Peyer's patch (tissue), 4 donors: ENCODE measurements around the gene DNAH8. TPM values are rescaled to one million over a fixed set of nuclear protein-coding genes. Genes with fewer than 3 reads are reported as not detected.

Experiments
- DNase-seq, 3 donors: peaks; one replicate each; pipeline ENCODE4 v3.0.0-alpha.2; 2017 to 2019
- H3K27ac ChIP-seq, 4 donors: fragments of 200-600 bp; sonication (generic); one replicate each; pipeline ENCODE4 v1.5.1; 2016 to 2019
- H3K27me3 ChIP-seq, 2 donors: fragments of 200-600 bp; sonication (generic); one replicate each; pipeline ENCODE4 v1.5.1; 2019
- H3K36me3 ChIP-seq, 3 donors: fragments of 200-600 bp; sonication (generic); one replicate each; pipeline ENCODE4 v1.5.1; 2016 to 2019
- H3K4me1 ChIP-seq, 4 donors: fragments of 200-600 bp; sonication (generic); one replicate each; pipeline ENCODE4 v1.5.1; 2016 to 2019
- H3K4me3 ChIP-seq, 4 donors: fragments of 200-600 bp; sonication (generic); 1 replicate in 3 of 4; 2 replicates in 1 of 4; pipeline ENCODE4 v1.5.1; 2016 to 2019; ENCODE audit warnings: mild to moderate bottlenecking in 1 of 4
- H3K9me3 ChIP-seq, 4 donors: fragments of 200-600 bp; sonication (generic); one replicate each; pipeline ENCODE4 v1.5.1; 2016 to 2019; ENCODE audit warnings: mild to moderate bottlenecking in 1 of 4
- POLR2A ChIP-seq, 2 donors: fragments of 450-650 bp; IDR thresholded peaks; one replicate each; pipeline ENCODE4 v1.5.1; 2017; ENCODE audit warnings: antibody characterized with exemption in 2 of 2, mild to moderate bottlenecking in 2 of 2, moderate library complexity in 2 of 2
- total RNA-seq, 4 donors: library from RNA; depleted of rRNA; stranded (reverse); fragments of >200 nt; gene quantifications; one replicate each; pipeline ENCODE4 v1.1.0, GENCODE V29; 2016
- TF ChIP-seq, protein P1 (sequence below), 6 experiments: fragments of 450-650 bp in 4 of 6; fragments of 200-600 bp in 2 of 6; sonication (generic) in 1 of 6; IDR thresholded peaks; one replicate each; pipeline ENCODE4 v1.5.1; 2017 to 2019; ENCODE audit warnings: antibody characterized with exemption in 6 of 6, mild to moderate bottlenecking in 3 of 6, moderate library complexity in 1 of 6

DNAH8 gene
- total RNA-seq, 4 donors from 2014 or later = 0.83 TPM; not detected in 3

DNA sequence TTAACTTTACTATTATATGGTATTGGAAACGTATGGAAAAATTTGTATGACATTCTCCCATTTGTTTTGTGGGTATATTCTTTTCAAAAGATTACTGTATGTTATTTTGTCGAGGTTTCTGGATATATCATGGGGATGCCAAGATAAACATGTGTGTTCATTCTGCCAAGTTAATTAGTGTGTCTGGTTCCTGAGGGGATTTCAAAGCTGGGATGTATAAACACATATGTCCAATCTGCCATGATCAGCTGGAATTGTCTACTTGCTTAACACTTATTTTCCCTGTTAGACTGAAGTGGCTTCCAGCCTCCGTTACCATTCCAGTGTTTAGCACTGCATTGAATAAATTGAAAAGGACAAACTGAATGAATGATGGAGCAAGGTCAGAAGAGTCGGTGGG is 86.2 kb downstream of the DNAH8 start:
- TF ChIP-seq POLR2A (IDR thresholded peaks at IDR 0.05) = no peak
- TF ChIP-seq, protein P1, sequence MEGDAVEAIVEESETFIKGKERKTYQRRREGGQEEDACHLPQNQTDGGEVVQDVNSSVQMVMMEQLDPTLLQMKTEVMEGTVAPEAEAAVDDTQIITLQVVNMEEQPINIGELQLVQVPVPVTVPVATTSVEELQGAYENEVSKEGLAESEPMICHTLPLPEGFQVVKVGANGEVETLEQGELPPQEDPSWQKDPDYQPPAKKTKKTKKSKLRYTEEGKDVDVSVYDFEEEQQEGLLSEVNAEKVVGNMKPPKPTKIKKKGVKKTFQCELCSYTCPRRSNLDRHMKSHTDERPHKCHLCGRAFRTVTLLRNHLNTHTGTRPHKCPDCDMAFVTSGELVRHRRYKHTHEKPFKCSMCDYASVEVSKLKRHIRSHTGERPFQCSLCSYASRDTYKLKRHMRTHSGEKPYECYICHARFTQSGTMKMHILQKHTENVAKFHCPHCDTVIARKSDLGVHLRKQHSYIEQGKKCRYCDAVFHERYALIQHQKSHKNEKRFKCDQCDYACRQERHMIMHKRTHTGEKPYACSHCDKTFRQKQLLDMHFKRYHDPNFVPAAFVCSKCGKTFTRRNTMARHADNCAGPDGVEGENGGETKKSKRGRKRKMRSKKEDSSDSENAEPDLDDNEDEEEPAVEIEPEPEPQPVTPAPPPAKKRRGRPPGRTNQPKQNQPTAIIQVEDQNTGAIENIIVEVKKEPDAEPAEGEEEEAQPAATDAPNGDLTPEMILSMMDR (IDR thresholded peaks at IDR 0.05) = no peak
- no peaks in the 10 kb centered on the region for H3K9me3 ChIP-seq
- H3K27ac ChIP-seq = no peak overlapping the region
- H3K27me3 ChIP-seq = no peaks in the 10 kb centered on the region
- DNase-seq = no peak
- H3K4me3 ChIP-seq = no peak overlapping the region
- no peaks in the 10 kb centered on the region for H3K36me3 ChIP-seq
- no peaks in the 10 kb centered on the region for H3K4me1 ChIP-seq

DNA sequence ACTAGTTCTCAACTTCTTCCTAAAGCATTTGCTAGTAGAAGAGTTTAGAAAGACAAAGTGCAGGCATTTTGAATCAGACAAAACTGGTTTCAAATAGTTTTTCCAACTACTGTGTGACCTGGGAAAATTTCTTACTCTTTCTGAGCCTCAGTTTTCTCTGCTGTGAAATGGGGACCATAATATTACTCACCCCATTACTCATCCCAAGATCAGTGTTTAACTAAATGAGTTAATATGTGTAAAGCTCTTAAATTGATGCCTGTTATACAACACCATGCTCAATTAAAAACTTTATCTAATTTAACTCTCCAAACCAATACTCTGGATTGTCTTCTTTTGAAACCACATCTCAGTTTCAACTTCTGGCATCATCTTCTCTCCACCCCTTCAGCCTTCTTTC is 87.4 kb downstream of the DNAH8 start:
- no peak overlapping the region for H3K4me3 ChIP-seq
- no peak for DNase-seq
- no peak overlapping the region for H3K27ac ChIP-seq
- no peaks in the 10 kb centered on the region for H3K36me3 ChIP-seq
- no peaks in the 10 kb centered on the region for H3K9me3 ChIP-seq
- H3K27me3 ChIP-seq = no peaks in the 10 kb centered on the region
- TF ChIP-seq, protein P1 (IDR thresholded peaks at IDR 0.05) = no peak
- no peaks in the 10 kb centered on the region for H3K4me1 ChIP-seq

DNA sequence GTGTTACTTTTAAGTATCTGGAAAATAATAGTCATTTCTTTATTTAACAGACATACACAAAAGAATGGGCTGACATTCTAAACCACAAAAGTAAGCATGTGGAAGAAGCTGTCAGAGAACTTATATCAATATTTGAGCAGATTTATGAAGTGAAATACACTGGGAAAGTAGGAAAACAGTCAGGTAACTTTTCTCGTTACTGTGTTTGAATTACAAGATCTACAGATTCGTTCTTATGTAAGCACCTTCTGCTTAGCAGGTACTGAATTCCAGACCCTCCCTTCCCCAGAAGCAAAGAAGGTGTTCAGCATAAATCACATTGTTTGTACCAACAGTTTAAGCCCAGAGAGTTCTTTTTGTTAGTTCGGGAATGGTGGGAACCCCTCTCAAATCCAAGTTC is 88.0 kb downstream of the DNAH8 start:
- no peaks in the 10 kb centered on the region for H3K36me3 ChIP-seq
- TF ChIP-seq, protein P1 (IDR thresholded peaks at IDR 0.05) = no peak
- TF ChIP-seq POLR2A (IDR thresholded peaks at IDR 0.05) = no peak
- H3K4me3 ChIP-seq = no peak overlapping the region
- DNase-seq = no peak
- no peak overlapping the region for H3K27ac ChIP-seq
- H3K4me1 ChIP-seq = no peaks in the 10 kb centered on the region
- H3K27me3 ChIP-seq = no peaks in the 10 kb centered on the region
- H3K9me3 ChIP-seq = no peaks in the 10 kb centered on the region

DNA sequence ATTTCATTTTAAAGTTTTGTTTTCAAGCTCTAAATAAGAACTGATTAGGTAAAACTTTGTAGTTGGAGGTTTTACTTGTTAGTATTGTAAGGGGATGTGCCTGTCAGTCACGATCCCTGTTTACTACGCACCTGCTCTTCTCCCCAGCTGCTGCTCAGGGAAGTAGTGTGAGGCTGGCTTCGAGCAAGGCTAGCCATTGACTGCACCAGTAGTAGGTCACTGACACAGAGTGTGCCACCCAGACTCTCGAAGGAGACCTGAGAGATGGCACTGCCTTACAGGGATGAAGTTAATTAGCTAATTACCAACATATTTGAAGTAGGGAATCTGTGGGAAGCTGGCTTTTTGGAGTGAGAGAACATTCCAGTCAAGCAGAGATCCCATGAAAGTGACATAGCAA is 89.2 kb downstream of the DNAH8 start:
- Histone ChIP-seq H3K4me3 (no peak overlapping the region), H3K4me1 (no peaks in the 10 kb centered on the region), H3K36me3 (no peaks in the 10 kb centered on the region), H3K27ac (no peak overlapping the region), H3K27me3 (no peaks in the 10 kb centered on the region), H3K9me3 (no peaks in the 10 kb centered on the region)
- no peak for TF ChIP-seq POLR2A (IDR thresholded peaks at IDR 0.05)
- TF ChIP-seq, protein P1 (IDR thresholded peaks at IDR 0.05) = no peak
- no peak for DNase-seq

DNA sequence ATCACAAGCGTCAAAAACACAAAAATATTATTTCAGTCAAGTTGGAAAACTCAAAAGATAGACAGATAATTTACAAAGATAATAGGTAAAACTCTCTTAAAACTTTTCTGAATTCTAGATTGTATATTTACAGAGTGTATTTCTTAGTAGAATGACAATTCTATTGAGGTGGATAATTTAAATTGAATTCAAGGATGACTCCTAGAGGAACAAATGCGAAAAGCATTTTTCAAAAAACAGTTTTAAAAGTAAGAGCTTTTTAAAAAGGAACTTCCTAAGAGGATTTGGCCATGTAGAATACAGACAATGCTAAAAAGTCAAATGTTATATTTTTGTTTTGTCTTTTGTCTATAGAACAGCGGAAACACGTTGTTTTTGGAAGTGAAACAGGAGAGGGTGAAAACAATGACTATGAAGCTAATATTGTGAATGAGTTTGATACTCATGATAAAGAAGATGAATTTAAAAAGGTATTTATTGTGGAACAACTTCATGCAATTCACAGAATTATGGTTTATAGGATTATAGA is 90.1 kb downstream of the DNAH8 start:
- H3K4me3 ChIP-seq = no peak overlapping the region
- TF ChIP-seq, protein P1 (IDR thresholded peaks at IDR 0.05) = no peak
- no peak for TF ChIP-seq POLR2A (IDR thresholded peaks at IDR 0.05)
- no peaks in the 10 kb centered on the region for H3K4me1 ChIP-seq
- H3K9me3 ChIP-seq = no peaks in the 10 kb centered on the region
- H3K27ac ChIP-seq = no peak overlapping the region
- H3K36me3 ChIP-seq = no peaks in the 10 kb centered on the region
- DNase-seq = no peak
- H3K27me3 ChIP-seq = no peaks in the 10 kb centered on the region

DNA sequence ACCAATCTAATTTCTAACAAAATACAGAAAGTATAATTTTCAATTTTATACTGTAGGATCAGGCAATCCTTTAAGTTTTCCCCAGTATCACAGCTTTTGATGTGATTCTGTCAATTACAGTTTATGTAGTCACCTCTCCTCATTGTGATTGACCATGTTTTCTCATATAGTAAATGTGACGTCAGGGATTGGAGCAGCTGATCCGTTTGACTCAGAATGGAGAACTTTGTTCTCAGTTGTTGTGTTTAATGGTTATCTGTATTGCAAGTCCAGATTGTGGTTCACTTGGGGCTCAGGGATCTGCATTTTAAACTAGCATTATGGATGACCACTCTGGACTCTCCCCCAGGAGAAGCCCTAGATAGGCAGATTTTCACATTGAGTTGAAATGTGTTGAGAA is 90.6 kb downstream of the DNAH8 start:
- H3K4me1 ChIP-seq = no peaks in the 10 kb centered on the region
- H3K36me3 ChIP-seq = no peaks in the 10 kb centered on the region
- no peak for TF ChIP-seq POLR2A (IDR thresholded peaks at IDR 0.05)
- no peak overlapping the region for H3K4me3 ChIP-seq
- no peaks in the 10 kb centered on the region for H3K9me3 ChIP-seq
- DNase-seq = no peak
- H3K27me3 ChIP-seq = no peaks in the 10 kb centered on the region
- H3K27ac ChIP-seq = no peak overlapping the region
